Kidney epithelial cell (primary cell): ENCODE data around the gene CCND1. TPM values are rescaled to one million over a fixed set of nuclear protein-coding genes. Genes with fewer than 3 reads are reported as not detected.

ENCODE experiments used
- DNase-seq: peaks from one replicate; pipeline ENCODE4 v3.0.0-alpha.2; 2010; ENCODE audit warnings: low read depth
- H3K27me3 ChIP-seq: 2 replicates; pipeline ENCODE4 v1.6.0; 2011; ENCODE audit warnings: low read length; ENCODE audit not compliant: control insufficient read depth, insufficient read depth
- H3K36me3 ChIP-seq: 2 replicates; pipeline ENCODE4 v1.5.1; 2011; ENCODE audit warnings: low read length; ENCODE audit not compliant: control insufficient read depth, insufficient read depth
- H3K4me3 ChIP-seq: 2 replicates; pipeline ENCODE4 v1.5.1; 2011; ENCODE audit warnings: low read depth, mild to moderate bottlenecking, control low read depth, low read length
- CTCF ChIP-seq: IDR thresholded peaks from 2 replicates; pipeline ENCODE4 v1.5.1; 2011; ENCODE audit warnings: mild to moderate bottlenecking, moderate library complexity, low read length, control low read depth, inconsistent platforms; ENCODE audit not compliant: insufficient read depth, poor library complexity, severe bottlenecking
- total RNA-seq: library from RNA; depleted of rRNA; stranded (reverse); fragments of >200 nt; gene quantifications from 2 replicates; pipeline ENCODE4 v1.2.3, GENCODE V29; 2015

Gene CCND1
- total RNA-seq, 1 donor from 2014 or later = 378 TPM

- Histone ChIP-seq H3K4me3 (no peak overlapping the region), H3K27me3 (no peaks in the 10 kb centered on the region), H3K36me3 (no peaks in the 10 kb centered on the region)
- DNase-seq = no peak
- no peak for TF ChIP-seq CTCF
Observed at GRCh38 chr11:69624293-69624692, 16.7 kb upstream of the CCND1 start.

DNA sequence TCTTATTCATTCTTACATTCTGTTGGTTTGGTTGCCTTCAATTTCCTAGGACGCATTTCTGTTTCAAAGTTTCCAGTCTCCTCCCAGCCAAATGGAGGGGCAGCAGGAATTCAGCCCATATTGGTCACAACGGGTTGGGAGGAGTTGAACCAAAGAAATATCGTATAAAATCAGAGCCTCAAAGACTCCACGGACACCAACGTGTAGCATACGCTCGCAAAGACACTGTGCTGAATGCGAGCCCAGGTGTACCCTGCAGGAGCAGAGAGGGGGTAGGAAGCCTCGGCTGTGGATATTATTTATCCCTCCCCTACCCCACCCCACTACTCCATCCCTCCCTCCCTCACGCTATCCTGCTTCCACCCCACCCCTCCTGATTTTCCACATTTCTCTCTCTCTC, 15.5 kb upstream of the CCND1 start:
- no peak for TF ChIP-seq CTCF
- Histone ChIP-seq H3K27me3 (no peaks in the 10 kb centered on the region), H3K4me3 (no peak overlapping the region), H3K36me3 (no peaks in the 10 kb centered on the region)
- DNase-seq = no peak

GRCh38 chr11:69627551-69627950, 13.4 kb upstream of the CCND1 start:
- H3K36me3 ChIP-seq = no peaks in the 10 kb centered on the region
- no peaks in the 10 kb centered on the region for H3K27me3 ChIP-seq
- no peak for TF ChIP-seq CTCF
- no peak for DNase-seq
- H3K4me3 ChIP-seq = no peak overlapping the region

DNA sequence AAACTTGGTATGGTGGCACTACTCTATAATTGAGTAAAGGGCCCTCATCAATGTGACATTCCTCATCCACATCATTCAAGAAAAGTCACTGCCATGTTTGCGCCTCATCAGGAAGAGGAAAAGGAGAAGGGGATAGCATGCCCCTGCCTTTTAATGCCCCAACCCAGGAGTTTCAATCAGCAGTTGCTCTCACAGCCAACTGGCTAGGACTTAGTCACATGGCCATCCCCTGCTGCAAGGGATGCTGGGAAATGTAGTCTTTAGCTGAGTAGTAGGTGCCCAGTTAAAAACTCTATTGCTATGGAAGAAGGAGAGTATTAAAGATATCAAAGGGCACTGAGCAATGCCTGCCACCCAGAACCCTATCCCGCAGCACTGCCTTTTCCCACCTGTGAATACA, 10.9 kb upstream of the CCND1 start:
- Histone ChIP-seq H3K4me3 (no peak overlapping the region), H3K36me3 (no peaks in the 10 kb centered on the region), H3K27me3 (no peaks in the 10 kb centered on the region)
- TF ChIP-seq CTCF = no peak
- DNase-seq = no peak

DNA sequence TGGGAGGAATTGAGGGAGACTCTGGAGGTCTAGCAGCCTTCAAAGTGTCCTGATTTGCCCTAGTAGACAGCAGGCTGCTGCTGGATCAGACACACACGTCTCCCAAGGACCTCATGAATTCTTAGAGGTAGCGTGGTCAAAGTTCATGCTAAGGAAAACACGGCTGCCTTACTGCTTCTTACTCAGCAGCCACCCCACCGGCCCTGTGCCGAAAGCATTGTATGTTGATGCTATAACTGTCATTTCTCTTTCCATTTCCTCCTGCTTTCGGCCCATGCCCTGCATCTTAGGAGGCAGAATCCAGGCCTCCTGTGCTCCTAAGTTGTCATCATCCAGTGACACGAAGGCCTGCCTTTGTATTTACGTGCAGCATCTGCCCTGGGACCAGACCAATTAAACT, 10.5 kb upstream of the CCND1 start:
- TF ChIP-seq CTCF = no peak
- Histone ChIP-seq H3K27me3 (no peaks in the 10 kb centered on the region), H3K4me3 (no peak overlapping the region), H3K36me3 (no peaks in the 10 kb centered on the region)
- DNase-seq = no peak

GRCh38 chr11:69632900-69633299, 8.1 kb upstream of the CCND1 start:
- Histone ChIP-seq H3K4me3 (no peak overlapping the region), H3K27me3 (peaks cover 4% of the 10 kb centered on the region), H3K36me3 (no peaks in the 10 kb centered on the region)
- no peak for TF ChIP-seq CTCF
- no peak for DNase-seq
